GM19043 (cell line): ENCODE measurements around the gene FREM3.
"Not testable (repeated sequence)": the region's sequence is repeated elsewhere in the genome, so short reads cannot be mapped to it uniquely, and the experiment has no call there.

Experiments used
- ATAC-seq: cut with Tn5 transposase; IDR thresholded peaks from one replicate; pipeline ENCODE4 v1.9.1; 2021; ENCODE audit warnings: low read depth; ENCODE audit not compliant: unreplicated experiment

Gene FREM3

DNA sequence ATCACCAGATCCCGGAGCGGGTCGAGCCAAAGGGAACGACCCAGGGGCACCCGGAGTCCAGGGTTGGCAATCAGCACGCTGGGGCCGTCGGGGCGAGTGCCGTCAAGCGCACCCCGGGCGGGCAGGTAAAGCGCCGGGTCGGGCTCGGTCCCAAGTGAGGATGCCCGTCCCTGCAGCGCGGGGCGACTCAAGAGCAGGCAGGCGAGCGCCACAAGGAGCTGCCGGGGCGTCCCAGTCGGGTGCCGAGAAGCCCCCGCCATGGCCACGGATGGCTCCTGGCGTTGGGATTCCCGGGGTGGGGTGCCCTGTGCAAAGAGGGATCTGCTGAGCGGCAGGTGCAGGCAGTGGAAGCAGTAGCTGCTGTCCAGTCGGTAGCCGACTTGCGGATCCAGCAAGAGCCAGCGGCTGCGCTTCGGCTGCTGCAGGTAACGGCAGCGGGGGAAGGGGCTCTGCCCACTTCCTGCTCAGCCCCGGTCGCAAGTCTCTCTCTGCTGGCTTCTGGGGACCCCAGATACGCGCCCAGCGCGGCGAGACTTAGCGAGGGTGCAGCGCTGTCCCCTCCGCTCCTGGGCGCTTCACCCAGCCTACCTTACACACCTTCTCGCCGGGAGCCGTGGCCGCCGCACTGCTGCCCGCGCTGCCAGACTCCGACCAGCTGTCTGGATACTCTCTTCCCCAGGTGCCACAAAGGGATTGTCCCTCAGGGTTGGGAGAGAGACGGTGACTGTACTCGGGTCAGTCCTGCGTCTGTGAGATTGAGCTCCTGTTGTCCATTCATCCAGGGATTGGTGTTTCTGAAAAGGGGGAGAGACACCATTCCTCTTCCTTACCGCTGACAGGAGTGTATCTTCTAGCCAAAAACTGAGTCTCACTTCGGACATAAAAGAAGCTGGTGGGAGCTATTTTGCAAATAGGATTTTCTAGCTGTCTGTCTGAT, at the start of gene FREM3:
Gene FREM3, minus strand, starts transcription at position 260 of the 937 bp plus-strand sequence. Its CDS starts 0 bp downstream, at position 260.
- ATAC-seq = no peak

DNA sequence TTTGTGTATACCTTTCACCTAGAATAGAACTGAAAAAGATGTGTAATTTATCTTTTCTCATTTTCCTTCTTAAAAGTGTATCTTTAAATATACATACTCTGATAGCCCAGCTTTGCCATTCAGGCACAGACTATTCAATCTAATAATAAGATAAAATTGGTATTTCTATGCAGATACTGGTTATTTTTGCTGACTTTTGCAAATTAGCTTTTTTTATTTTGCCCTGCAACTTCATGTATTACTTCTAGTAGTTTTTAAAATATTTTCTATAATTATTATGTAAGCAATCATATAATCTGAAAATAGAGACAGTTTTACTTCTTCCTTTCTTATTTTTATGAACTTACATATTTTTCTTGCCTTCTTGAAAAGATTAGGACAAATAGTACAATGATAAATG, 45.4 kb upstream of the FREM3 start:
- no peak for ATAC-seq

DNA sequence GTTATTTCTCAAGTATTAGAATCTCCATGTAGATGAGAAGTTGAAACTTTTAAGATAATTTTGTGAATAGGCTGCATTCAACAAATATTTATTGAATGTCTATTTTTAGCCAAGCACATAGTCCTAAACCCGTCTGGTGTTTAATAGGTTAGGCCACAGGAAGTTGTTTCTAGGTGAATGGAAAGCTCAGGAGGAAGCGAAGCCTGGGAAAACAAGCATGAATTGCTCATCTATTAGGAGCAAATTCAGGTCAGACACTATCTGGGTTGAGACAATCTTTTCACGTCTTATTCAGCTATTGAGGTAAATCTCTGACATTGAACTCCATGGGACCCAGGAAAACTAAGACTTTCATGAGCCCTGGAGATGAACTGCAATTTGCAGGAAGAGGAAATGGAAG, 43.1 kb upstream of the FREM3 start:
- no peak for ATAC-seq

DNA sequence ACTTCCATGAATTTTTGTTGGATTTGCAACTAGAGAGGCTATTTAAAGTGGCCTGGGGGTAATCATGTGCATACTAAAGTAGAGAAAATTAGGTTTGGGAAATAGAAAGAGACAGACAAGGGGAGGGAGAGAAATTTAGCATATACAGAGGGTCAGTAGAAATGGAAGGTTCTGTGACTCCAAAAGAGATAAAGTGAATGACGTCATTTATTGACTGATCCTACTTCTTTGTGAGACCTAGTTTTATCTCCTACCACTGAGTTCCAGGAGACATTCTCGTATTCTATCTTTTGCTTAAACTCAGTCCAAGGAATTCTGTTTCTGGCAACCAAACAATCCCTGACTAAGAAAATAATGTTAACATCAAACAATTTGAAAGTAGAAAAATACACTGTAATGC, 42.4 kb upstream of the FREM3 start:
- ATAC-seq = no peak

DNA sequence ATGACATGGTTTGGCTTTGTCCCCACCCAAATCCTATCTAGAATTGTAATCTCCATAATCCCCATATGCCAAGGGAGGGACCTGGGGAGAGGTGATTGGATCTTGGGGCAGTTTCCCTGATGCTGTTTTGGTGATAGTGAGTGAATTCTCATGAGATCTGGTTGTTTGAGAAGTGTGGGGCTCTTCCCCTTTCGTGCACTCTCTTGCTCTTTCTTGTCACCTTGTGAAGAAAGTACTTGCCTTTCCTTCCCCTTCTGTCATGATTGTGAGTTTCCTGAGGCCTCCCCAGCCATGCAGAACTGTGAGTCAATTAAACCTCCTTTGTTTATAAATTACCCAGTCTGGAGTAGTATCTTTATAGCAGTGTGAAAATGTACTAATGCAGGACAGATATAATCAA, 36.4 kb upstream of the FREM3 start:
- no peak for ATAC-seq

DNA sequence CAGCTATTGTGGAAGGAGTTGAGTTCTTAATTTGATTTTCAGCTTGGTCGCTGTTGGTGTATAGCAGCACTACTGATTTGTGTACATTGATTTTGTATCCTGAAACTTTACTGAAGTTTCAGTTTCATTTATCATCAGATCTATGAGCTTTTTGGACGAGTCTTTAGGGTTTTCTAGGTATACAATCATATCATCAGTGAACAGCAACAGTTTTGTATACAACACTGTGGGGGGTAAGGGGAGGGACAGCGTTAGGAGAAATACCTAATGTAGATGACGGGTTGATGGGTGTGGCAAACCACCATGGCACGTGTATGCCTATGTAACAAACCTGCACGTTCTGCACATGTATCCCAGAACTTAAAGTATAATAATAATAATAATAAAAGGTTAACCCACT, 35.6 kb upstream of the FREM3 start:
- ATAC-seq = not testable (repeated sequence)

DNA sequence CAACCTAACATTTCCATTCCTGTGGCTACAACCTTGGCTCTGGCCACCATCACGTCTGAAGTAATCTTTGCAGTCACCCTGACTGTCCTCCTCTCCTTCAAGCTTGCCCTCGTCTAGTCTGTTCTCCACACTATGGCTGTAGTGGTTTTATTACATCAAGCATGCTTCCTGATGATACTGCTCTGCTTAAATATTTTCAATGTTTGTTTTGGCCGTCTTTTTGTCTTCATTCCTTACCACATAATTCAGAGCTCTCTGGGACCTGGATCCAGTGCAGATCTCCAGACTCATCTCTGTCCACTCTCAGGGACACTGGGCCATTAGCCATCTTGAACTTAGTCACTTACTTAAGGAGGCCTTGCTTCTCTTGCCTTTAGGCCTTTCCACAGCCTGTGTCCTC, 27.7 kb upstream of the FREM3 start:
- ATAC-seq = no peak

DNA sequence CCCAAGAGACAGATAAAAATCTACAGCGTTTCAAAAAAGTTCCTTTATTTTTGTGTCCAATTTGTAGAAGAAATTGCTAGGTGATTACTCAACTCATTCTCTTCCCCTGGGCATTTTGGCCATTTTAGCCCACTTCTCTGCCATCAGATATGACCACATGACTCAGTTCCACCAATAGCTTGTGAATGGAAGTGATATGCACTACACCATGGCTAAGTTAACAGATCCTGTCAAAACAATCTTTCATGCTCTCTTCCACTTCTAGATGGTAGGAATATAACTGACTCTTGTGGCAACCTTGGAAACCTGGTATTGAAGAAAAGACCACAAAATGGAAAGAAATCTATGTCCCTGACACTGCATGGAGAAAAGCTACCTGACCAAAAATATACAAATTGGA, 26.2 kb upstream of the FREM3 start:
- no peak for ATAC-seq

DNA sequence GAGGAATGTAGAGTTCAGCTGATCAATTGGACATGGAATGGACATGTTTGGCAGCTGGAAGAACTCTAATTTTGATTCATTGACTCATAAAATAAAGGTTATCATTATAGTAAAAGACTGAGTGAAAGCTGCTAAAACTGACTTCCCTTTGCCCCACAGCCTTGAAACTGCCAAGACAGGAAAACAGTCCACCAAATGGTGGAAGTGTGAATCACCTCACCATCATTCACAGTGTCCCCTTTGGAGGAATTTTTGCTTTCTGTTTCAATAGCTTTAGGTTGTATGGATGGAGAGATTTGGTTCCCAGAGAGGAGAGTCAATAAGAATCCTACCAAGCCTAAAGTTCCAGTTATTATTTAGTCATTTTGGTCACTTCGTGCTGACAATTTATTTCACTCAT, 20.8 kb upstream of the FREM3 start:
- ATAC-seq = no peak

DNA sequence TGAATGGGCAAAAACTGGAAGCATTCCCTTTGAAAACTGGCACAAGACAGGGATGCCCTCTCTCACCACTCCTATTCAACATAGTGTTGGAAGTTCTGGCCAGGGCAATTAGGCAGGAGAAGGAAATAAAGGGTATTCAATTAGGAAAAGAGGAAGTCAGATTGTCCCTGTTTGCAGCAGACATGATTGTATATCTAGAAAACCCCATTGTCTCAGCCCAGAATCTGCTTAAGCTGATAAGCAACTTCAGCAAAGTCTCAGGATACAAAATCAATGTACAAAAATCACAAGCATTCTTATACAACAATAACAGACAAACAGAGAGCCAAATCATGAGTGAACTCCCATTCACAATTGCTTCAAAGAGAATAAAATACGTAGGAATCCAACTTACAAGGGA, 18.3 kb upstream of the FREM3 start:
- not testable (repeated sequence) for ATAC-seq

DNA sequence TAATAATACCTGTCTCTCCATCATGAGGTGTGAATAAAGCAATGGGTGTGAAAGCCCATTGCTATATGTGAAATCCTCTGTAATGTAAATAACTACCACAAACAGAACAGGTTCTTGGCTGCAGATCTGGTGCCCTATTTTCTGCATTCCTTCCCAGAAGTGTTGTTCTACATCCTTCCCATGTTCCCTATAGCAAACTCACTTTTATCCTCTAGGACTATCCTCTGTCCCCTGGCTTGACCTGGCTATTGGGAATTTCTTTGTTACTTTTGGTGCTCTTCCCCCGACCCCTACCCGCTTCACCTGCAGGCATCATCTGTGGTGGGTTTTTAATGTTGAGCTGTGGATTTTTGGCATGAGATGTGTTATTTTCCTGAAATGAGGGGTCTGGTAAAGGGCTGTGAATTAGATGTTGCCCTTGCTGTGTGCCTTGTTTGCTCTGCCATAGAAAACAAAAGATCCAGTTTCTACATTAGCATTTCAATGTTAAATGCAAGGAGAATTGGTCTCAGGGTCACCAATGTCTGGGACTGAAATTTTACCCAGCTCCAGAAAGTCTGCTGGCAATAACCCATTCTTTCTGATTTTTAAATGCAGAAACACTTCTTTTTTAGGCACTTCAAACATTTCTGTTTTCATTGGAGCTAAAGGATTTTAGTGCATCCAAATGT, 13.6 kb upstream of the FREM3 start:
- ATAC-seq = no peak

DNA sequence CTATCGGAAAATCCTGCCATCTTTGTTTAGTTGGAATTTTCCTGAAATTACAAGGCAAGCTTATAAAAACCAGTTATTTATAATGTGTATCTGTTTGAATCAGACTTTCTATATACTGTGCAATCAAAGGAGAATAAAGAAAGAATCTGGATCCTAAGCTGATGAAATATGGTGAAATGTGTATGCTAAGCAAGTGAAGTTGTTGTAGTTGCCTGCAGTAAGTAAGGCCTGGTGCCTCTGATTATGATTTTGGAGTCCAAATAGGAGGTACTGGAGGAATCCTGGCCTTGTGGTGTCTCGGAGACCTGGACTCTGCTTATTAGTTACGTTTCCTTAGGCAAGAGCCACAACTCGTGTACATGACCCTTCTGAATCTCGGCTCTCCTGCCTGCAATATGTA, 13.1 kb upstream of the FREM3 start:
- ATAC-seq = no peak

DNA sequence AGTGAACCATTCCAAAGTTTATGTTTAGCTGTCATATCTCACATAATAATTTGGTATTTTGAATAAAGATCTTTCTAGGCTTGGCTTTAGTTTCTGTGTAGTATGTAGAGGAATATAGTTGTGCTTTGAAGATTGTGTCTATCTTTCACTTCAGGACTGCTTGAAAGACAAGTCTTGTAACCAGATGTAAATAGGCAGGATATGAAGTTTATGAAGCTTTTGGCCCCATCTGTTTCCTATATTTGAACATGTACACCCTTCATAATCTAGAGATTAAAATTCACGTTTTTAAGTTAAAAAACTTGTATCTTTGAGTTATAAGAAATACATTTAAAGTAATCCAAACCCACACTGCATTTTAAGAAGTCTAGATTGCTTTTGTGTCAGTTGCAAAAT, 11.7 kb upstream of the FREM3 start:
- no peak for ATAC-seq

DNA sequence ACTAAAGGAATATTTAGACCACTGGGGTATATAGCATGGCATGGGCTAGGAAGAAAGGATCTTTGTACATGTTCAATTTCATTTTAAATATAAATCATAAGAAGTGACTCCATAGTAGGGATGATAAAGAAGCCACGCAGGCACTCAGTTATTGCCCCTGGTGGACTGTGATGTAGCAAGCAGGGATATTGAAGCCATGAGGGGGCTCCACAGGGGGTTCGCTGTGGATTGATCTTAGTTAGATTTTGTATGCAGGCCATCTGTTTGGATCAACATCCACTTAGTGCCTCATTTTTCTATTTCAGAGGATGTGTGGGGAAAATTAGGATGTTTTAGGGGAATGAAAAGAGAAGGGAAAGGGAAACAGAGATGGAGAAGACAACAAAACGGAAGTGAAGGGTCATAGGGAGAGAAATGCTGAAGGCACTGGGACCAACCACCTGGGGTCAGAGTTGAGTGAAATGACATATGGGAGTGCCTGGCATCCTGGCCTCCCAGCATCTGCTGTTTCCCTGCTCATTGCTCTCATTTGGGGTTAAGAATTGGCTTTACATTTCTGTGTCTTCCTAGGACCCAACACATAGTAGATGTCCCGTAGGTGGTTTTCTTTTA, 11.2 kb upstream of the FREM3 start:
- no peak for ATAC-seq

DNA sequence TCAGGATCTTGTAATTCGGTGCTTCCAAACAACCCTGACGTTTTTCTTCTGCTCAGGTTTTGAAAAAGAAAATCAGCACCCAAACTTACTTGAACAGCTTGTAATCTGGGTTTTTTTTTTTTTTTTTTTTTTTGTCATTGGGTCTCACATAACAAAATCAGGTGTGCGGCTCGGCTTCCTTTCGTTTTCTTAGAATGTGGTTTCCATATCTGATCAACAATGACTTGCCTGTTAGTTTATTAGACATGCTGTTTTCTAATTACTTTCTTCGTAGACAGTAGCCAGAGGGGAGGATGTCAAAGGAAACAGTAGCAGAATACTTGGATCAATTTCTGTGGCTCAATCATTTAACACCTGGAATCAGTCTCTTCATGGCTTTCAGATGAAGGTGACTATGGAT, 890 bp upstream of the FREM3 start:
- ATAC-seq = no peak

DNA sequence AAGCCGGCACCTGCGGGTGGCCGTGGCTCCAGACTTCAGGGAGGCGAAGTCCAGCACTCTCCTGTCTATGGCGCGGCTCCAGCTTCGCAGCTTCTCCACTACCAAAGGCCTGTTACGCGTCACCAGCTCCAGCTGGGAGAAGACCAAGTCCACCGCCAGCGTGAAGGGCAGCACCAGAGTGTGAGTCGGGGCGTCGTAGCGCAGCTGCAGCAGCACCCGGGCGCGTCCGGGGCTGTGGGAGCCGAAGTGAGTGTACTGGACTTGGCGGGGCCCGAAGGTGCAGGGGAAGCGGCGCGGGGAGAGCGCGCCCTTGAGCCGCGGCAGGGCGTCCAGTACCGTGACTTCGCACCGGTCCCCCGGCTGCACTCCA, 444 bp downstream of the FREM3 start:
- ATAC-seq = no peak

DNA sequence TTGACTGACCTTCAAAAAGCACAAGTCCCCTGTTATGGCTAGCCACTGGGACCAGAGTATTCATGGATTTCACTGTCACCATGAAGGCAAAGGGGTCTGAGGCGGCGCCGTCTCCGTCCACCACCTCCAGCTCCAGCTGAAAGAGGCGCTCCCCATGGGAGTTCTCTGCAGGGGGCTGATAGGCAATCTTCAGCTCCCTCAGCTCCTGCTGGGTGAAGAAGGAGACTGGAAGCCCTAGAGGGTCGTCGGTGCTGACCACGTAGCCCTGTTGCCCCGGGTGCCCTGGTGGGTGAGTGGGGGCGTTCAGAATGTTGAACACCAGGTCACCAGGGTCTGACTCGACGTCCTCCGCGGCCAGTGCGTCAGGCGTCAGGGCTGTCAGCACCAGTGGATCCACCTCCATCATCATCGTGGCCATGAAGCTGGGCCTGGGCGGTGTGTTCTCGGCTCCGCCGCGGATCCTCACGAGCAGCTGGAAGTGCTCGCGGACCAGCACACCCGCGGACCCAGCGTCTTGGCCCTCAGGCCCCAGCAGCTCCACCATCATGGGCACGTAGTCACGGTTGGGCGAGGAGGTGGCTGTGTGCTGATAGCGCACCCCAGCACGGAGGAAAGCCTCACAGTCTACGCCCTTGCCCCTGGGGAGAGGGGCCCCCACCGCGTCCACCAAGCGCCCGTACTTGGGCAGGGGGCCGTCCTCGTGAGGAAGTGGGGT, 987 bp downstream of the FREM3 start:
- ATAC-seq = no peak

DNA sequence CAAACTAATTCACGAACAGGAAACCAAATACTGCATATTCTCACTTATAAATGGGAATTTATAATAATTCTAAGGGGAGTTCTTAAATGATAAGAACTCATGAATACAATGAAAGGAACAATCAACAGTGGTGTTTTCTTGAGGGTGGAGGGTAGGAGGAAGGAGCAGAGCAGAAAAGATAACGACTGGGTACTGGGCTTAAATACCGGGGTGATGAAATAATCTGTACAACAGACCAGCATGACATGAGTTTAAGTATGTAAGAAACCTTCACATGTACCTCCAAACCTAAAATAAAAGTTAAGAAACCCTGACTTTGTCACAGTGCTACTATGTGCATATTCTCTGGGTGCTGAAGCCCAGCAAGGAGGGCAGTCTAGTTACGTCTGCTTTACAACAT, 6.6 kb downstream of the FREM3 start:
- ATAC-seq = no peak

DNA sequence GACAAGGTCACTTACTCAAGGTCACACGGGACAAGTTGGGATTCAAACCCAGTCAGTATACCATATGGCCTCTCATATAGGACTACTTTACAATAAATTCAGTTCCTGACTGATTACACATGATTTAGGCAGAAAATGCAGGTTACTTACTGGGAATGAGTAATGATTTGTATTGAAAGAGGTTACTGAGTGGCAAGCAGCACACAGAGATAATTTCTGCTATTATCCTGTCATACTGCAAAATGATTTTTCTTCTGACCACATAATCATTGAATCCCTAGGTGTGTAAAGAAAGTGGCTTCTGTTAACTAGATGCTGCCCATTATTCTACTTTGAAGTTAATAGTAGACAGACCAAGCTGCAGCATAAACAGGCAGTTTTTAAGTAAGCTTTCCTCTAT, 8.2 kb downstream of the FREM3 start:
- no peak for ATAC-seq

DNA sequence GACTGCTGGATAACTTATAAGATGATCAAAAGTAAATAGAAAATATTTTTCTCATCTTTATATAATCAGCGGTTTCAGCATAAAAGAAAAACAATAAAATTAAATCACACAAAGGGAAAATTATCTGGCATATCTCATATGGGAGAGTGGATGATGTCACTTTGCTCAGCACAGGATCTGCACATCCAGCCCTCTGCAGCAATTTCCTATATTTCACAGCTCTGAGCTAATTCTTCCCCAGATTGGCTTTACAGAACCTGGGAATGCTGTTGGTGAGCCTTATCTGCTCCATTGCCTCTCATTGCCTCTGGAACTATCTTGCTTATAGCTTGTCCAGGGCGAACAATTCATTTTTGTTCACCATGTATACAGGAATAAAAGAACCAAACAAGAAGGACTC, 21.0 kb downstream of the FREM3 start:
- ATAC-seq = no peak

DNA sequence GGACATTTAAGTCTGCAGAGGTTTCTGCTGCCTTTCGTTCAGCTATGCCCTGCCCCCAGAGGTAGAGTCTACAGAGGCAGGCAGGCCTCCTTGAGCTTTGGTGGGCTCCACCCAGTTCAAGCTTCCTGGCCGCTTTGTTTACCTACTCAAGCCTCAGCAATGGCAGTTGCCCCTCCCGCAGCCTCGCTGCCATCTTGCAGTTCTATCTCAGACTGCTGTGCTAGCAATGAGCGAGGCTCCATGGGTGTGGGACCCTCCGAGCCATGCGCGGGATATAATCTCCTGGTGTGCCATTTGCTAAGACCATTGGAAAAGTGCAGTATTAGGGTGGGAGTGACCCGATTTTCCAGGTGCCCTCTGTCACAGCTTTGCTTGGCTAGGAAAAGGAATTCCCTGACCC, 26.8 kb downstream of the FREM3 start:
- ATAC-seq = not testable (repeated sequence)
